A673 (cell line): ENCODE results near the gene PRAF2. TPM values are rescaled to one million over a fixed set of nuclear protein-coding genes. Genes with fewer than 3 reads are reported as not detected.

Source experiments
- BruUV-seq: library from RNA; stranded (reverse); fragments of 400-500 nt; replicated peaks from 2 replicates; lab custom pipeline; 2021; lab: Mats Ljungman, UMichigan
- CTCF ChIA-PET: fragments of 300-600 bp; sonication (Branson Sonifier 250); formaldehyde crosslinking; loops from one replicate; lab custom pipeline; 2022; ENCODE audit warnings: antibody characterized with exemption; lab: Charles Lee
- POLR2A ChIA-PET: fragments of 300-600 bp; sonication (Branson Sonifier 250); formaldehyde crosslinking; loops from one replicate; lab custom pipeline; 2022; ENCODE audit warnings: antibody characterized with exemption; ENCODE audit not compliant: low non-redundant PET; lab: Charles Lee
- DNase-seq: peaks from one replicate; pipeline ENCODE4 v3.0.0-alpha.2; 2015; ENCODE audit warnings: low spot score
- H3K27ac ChIP-seq: fragments of 200-600 bp; sonication (generic); 2 replicates; pipeline ENCODE4 v1.5.1; 2016; ENCODE audit warnings: mixed run types, low read depth, mild to moderate bottlenecking, mixed read lengths, antibody characterized with exemption, low read length; ENCODE audit not compliant: poor library complexity, severe bottlenecking
- H3K27me3 ChIP-seq: fragments of 200-600 bp; sonication (generic); replicated peaks from 2 replicates; pipeline ENCODE4 v1.6.1; 2017; ENCODE audit warnings: mixed run types, low read depth, mild to moderate bottlenecking, mixed read lengths, antibody characterized with exemption, low read length; ENCODE audit not compliant: insufficient read depth, poor library complexity
- H3K36me3 ChIP-seq: fragments of 200-600 bp; sonication (generic); 2 replicates; pipeline ENCODE4 v1.6.1; 2016; ENCODE audit warnings: mixed run types, mild to moderate bottlenecking, mixed read lengths, antibody characterized with exemption, low read length; ENCODE audit not compliant: insufficient read depth, poor library complexity, severe bottlenecking
- H3K4me1 ChIP-seq: fragments of 200-600 bp; sonication (generic); 2 replicates; pipeline ENCODE4 v1.6.1; 2017; ENCODE audit warnings: mixed run types, mild to moderate bottlenecking, mixed read lengths, antibody characterized with exemption, low read length; ENCODE audit not compliant: insufficient read depth, poor library complexity, severe bottlenecking
- H3K4me3 ChIP-seq: fragments of 200-600 bp; sonication (generic); 2 replicates; pipeline ENCODE4 v1.5.1; 2016; ENCODE audit warnings: low read depth, mixed run types, mild to moderate bottlenecking, mixed read lengths, low read length; ENCODE audit not compliant: poor library complexity, severe bottlenecking
- H3K9me3 ChIP-seq: fragments of 200-600 bp; sonication (generic); 2 replicates; pipeline ENCODE4 v1.6.1; 2016; ENCODE audit warnings: mixed run types, low read depth, mild to moderate bottlenecking, mixed read lengths, antibody characterized with exemption, low read length; ENCODE audit not compliant: poor library complexity, severe bottlenecking
- CTCF ChIP-seq: fragments of 300-800, 200-600 bp; sonication (generic); conservative IDR thresholded peaks from 2 replicates; pipeline ENCODE4 v1.5.1; 2017; ENCODE audit warnings: low read depth, mild to moderate bottlenecking, antibody characterized with exemption, low read length, moderate library complexity, mixed read lengths
- EZH2 ChIP-seq: fragments of 200-600 bp; sonication (generic); IDR thresholded peaks from 2 replicates; pipeline ENCODE4 v1.6.1; 2017; ENCODE audit warnings: borderline replicate concordance, low read depth, mild to moderate bottlenecking, mixed read lengths, antibody characterized with exemption, low read length; ENCODE audit not compliant: poor library complexity, severe bottlenecking
- intact Hi-C: fragments of 100-400 bp; cut with micrococcal nuclease; formaldehyde crosslinking; loops from one replicate; pipeline ENCODE4 v1.10.0; 2022; ENCODE audit not compliant: unreplicated experiment
- total RNA-seq: library from RNA; stranded (reverse); gene quantifications from 2 replicates; pipeline ENCODE4 v1.2.3, GENCODE V29; 2021

The PRAF2 gene
- total RNA-seq, 1 experiment from 2014 or later: 21.3 TPM

GRCh38 chrX:49039598-49040375 lies 34.0 kb downstream of the PRAF2 start:
- TF ChIP-seq CTCF: no peak
- BruUV-seq: no TSS peak

GRCh38 chrX:49037883-49038475 lies 35.8 kb downstream of the PRAF2 start:
- Histone ChIP-seq H3K27ac (no peak overlapping the region), H3K4me3 (no peak overlapping the region), H3K9me3 (no peaks in the 10 kb centered on the region), H3K36me3 (peaks cover 37% of the 10 kb centered on the region), H3K4me1 (peaks cover 17% of the 10 kb centered on the region), H3K27me3 (no peaks in the 10 kb centered on the region)
- intact Hi-C loops: no loop called here
- CTCF ChIA-PET: no interaction called here
- POLR2A ChIA-PET: no interaction called here
- no peak for DNase-seq
- TF ChIP-seq CTCF (no peak), EZH2 (no peak)
- BruUV-seq: no TSS peak

More at GRCh38 chrX:49039598-49040375, 34.0 kb downstream of the PRAF2 start:
- Histone ChIP-seq H3K9me3 (no peaks in the 10 kb centered on the region), H3K4me3 (peak overlapping the region; percentile 32), H3K27me3 (no peaks in the 10 kb centered on the region), H3K4me1 (peaks cover 17% of the 10 kb centered on the region), H3K27ac (peak overlapping the region; percentile 85), H3K36me3 (peaks cover 31% of the 10 kb centered on the region)
- ChIA-PET POLR2A (interaction anchor here (0.7 kb wide), 1 partner anchor 13 kb away, joined by 5 read pairs; no protein-coding TSS in a partner anchor), CTCF (interaction anchor here (0.6 to 1.1 kb wide), 2 partner anchors 391 to 1774 kb away, joined by 3 to 10 read pairs; partner anchors contain the start of gene SHROOM4)
- intact Hi-C loops: no loop called here
- DNase-seq: peak; percentile 97

GRCh38 chrX:49030283-49030682 lies 43.5 kb downstream of the PRAF2 start:
- Histone ChIP-seq H3K4me3 (no peak overlapping the region), H3K9me3 (no peaks in the 10 kb centered on the region), H3K4me1 (no peaks in the 10 kb centered on the region), H3K36me3 (peaks cover 11% of the 10 kb centered on the region), H3K27me3 (no peaks in the 10 kb centered on the region), H3K27ac (no peak overlapping the region)
- CTCF ChIA-PET: no interaction called here
- TF ChIP-seq EZH2 (no peak), CTCF (no peak)
- DNase-seq: no peak
- no TSS peak for BruUV-seq
- POLR2A ChIA-PET: no interaction called here
- intact Hi-C loops: no loop called here
